Measurements from ENCODE around the gene SLC35G3. TPM values are rescaled to one million over a fixed set of nuclear protein-coding genes. Genes with fewer than 3 reads are reported as not detected.
"Not testable (repeated sequence)": the region's sequence is repeated elsewhere in the genome, so short reads cannot be mapped to it uniquely, and the experiment has no call there.

SLC35G3 gene
- total RNA-seq, result not detected

DNA sequence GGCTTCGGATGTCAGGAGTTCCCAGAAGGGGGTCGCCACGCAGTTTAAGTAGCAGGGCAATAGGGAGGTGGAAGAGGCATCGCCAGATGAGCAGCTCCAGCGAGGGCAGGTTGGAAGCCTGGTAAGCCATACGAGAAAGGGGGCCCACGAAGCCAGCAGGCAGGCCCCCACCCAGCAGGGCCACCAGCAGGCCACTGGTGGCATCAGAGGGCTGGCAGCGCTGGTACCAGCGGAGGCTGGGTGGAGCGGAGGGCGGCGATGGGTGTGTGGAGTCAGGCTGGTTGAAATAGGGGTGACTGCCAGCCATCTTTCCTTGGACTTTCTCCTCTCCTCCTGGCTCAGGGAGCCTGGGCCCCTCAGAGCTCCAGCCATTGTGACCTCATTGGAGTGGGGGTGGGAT, at the start of gene SLC35G3:
Gene SLC35G3 (minus strand): TSS at position 393 of the 400 bp plus-strand sequence. CDS start 86 bp downstream, at position 307.
- DNase-seq (ENCODE audit: low read depth in 2 of 3, low spot score in 2 of 3), result not testable (repeated sequence)

GRCh38 chr17:35243561-35244340, 49.6 kb upstream of the SLC35G3 start:
- peak in 2 of 3 donors; percentile 58 to 68 for DNase-seq (ENCODE audit: low read depth in 2 of 3, low spot score in 2 of 3)

- DNase-seq (ENCODE audit: low read depth in 2 of 3, low spot score in 2 of 3), result peak; percentile 73 to 88 (median 82)
These were observed 48.8 kb upstream of the SLC35G3 start, which contains the start of gene SLFN5 for GRCh38 chr17:35242805-35243560. Gene SLFN5 (plus strand): TSS chr17:35243072. CDS start chr17:35258691, 15,619 bp downstream.

DNA sequence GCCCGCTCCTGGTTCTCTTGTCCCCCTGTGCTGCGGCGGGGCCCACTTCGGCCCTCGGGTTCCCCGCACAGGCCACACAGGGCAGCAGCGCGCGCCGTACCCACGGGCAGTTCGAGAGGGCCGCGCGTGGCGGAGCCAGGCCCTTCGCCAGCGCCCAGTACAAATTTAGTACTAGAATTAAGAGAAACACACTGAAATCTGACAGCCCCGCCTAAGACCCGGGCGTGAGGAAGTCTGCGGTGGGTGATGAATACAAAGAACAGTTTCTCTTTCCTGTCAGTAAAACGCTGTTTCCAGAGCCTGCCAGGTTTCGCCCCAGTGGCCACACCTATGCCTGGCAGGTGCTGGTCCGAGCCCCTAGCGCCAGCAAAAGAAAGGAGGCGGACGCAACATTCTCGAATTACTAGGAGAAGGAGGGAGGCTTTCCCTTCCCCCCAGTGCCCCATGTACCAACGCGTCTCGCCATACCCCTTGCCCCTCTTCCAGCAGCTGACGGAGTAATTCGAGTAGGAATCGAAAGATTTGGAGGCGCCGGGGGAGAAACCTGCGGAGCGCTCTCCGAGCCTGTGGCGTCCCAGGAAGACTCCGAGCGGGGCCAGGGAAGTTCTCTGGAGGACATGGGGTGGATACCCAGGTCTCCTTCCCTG, 48.1 kb upstream of the SLC35G3 start:
- DNase-seq (ENCODE audit: low read depth in 2 of 3, low spot score in 2 of 3), result peak in 2 of 3 donors; percentile 80 to 88

GRCh38 chr17:35241520-35241919, 47.3 kb upstream of the SLC35G3 start:
- no peak for DNase-seq (ENCODE audit: low read depth in 2 of 3, low spot score in 2 of 3)

DNA sequence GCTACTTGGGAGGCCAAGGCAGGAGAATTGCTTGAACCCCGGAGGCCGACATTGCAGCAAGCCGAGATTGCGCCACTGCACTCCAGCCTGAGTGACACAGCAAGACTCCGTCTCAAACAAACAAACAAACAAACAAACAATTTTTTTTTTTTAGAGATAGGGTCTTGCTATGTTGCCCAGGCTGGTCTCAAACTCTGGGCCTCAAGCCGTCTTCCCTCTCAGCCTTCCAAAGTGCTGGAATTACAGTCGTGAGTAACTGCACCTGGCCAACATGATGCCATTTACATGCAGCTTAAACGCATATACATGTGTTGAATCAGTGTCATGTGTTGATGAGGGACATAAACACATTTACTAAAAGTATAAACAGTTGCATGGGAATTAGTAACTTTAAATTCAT, 46.7 kb upstream of the SLC35G3 start:
- DNase-seq (ENCODE audit: low read depth in 2 of 3, low spot score in 2 of 3), result no peak

DNA sequence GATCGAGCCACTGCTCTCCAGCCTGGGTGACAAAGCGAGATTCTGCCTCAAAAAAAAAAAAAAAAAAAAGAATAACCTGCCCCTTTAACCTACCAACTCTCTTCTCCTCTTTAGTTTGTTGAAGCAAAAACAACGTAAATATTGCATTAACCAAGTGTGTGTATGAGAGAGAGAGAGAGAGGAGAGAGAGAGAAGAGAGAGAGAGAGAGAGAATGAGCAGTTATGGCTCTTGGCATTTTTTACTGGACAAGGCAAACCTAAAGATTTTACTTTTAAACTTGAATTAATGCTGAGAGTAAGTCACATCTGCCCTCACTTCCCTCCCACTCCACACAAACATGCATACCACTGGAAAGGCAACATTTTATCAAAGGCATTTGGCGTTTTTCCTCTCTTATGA, 45.6 kb upstream of the SLC35G3 start:
- no peak for DNase-seq (ENCODE audit: low read depth in 2 of 3, low spot score in 2 of 3)

DNA sequence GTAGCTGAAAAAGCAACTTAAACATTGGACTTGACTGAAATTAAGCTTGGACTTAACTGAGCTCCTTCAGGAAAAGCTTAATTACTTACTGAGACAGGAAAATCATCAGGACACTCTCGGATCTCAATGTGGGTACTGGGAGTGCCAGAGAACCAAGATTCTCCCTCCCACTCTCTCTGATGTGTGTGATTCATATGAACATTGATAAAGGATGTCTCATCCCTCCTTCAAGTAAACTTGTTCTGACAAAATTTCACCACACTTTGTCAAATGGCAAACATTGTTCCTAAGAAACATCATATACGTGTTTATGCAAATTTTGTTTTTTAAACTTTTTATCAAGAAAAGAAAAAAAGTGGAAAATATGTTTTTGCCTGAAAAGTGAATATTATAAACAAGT, 44.6 kb upstream of the SLC35G3 start:
- no peak for DNase-seq (ENCODE audit: low read depth in 2 of 3, low spot score in 2 of 3)

DNA sequence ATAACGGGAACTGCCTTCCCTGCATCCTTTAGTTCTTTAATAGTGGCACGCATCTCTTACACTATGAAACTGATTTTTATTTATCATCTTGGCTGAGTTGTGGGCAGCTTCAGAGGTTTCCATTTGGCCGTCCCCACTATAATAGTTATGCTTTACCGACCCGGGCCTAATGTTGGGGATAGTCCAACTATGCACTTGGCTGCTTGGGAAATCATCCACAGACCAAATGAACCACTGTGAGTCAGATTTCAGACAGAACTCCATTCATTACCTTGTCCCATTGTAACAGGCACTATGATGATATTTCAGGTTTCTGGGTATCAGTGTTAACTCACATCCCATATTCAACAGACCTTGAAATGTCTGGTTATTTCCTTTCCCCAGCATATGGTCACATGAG, 42.6 kb upstream of the SLC35G3 start:
- DNase-seq (ENCODE audit: low read depth in 2 of 3, low spot score in 2 of 3), result no peak

GRCh38 chr17:35235917-35236316, 41.7 kb upstream of the SLC35G3 start:
- no peak for DNase-seq (ENCODE audit: low read depth in 2 of 3, low spot score in 2 of 3)

- no peak for DNase-seq (ENCODE audit: low read depth in 2 of 3, low spot score in 2 of 3)
These were observed 41.1 kb upstream of the SLC35G3 start for GRCh38 chr17:35235289-35235688.

GRCh38 chr17:35234315-35234714, 40.1 kb upstream of the SLC35G3 start:
- DNase-seq (ENCODE audit: low read depth in 2 of 3, low spot score in 2 of 3), result not testable (repeated sequence)

- no peak for DNase-seq (ENCODE audit: low read depth in 2 of 3, low spot score in 2 of 3)
These were observed 35.4 kb upstream of the SLC35G3 start for GRCh38 chr17:35229638-35230037.

- no peak for DNase-seq (ENCODE audit: low read depth in 2 of 3, low spot score in 2 of 3)
These were observed 33.4 kb upstream of the SLC35G3 start for GRCh38 chr17:35227546-35227945.

DNA sequence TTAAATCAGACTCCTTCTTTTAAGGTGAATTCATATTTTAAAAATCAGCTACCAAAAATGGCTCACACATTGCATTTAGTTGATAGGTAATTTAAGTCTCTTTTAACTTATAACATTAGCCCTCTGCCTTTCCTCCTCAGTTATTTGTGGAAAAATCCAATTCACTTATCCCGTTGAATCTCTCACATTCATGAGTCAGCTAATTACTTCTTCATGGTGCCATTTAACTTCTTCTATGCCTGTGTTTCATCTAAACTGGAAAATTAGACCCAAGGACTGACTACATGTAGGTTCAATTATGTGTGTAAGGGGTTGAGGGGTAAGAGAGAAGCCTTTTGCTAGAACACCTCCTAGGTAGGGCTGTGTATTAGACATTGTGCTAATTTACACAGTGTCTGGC, 30.2 kb upstream of the SLC35G3 start:
- DNase-seq (ENCODE audit: low read depth in 2 of 3, low spot score in 2 of 3), result no peak

- no peak for DNase-seq (ENCODE audit: low read depth in 2 of 3, low spot score in 2 of 3)
These were observed 28.3 kb upstream of the SLC35G3 start for GRCh38 chr17:35222452-35222851.

DNA sequence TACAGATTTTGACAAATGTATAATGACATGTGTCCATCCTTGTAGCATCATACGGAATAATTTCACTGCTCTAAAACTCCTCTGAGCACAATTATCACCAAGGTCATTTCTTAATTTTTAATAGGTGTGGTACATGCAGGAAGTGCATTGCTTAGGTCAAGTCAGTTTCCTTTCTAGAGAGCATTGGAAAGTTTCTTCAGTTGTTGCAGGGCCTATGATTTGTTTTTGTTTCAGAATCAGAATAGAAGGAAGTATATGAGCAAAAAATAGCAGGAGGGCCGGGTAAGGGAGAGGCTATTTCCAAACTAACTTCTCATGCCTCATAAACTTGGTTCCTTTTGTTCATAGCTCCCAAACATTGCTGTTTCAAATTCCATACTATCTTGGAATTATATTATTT, 24.7 kb upstream of the SLC35G3 start:
- no peak for DNase-seq (ENCODE audit: low read depth in 2 of 3, low spot score in 2 of 3)

GRCh38 chr17:35217107-35217506, 22.9 kb upstream of the SLC35G3 start:
- DNase-seq (ENCODE audit: low read depth in 2 of 3, low spot score in 2 of 3), result no peak

GRCh38 chr17:35214631-35215273, 20.6 kb upstream of the SLC35G3 start:
- no peak for DNase-seq (ENCODE audit: low read depth in 2 of 3, low spot score in 2 of 3)

- DNase-seq (ENCODE audit: low read depth in 2 of 3, low spot score in 2 of 3), result peak; percentile 20 to 54 (median 52)
These were observed 20.0 kb upstream of the SLC35G3 start for GRCh38 chr17:35214192-35214591.

GRCh38 chr17:35213412-35213940, 19.3 kb upstream of the SLC35G3 start:
- DNase-seq (ENCODE audit: low read depth in 2 of 3, low spot score in 2 of 3), result no peak

Measured in hematopoietic multipotent progenitor cell (in vitro differentiated cells).